H1 (cell line): ENCODE results near the gene CENPW. TPM values are rescaled to one million over a fixed set of nuclear protein-coding genes. Genes with fewer than 3 reads are reported as not detected.

Source experiments
- ATF2 ChIP-seq: IDR thresholded peaks from 2 replicates; pipeline ENCODE4 v1.6.1; 2012; ENCODE audit warnings: low read length, inconsistent platforms
- BCL11A ChIP-seq, 2 experiments: IDR thresholded peaks; one replicate each; pipeline ENCODE4 v1.6.1; 2011; ENCODE audit warnings: low read depth in 2 of 2, low read length in 2 of 2, mild to moderate bottlenecking in 2 of 2
- BRCA1 ChIP-seq: IDR thresholded peaks from 2 replicates; pipeline ENCODE4 v1.6.1; 2012; ENCODE audit warnings: low read depth, low read length, improper control_type of control experiment
- CBX5 ChIP-seq: fragments of 300-800, 300-1000 bp; sonication (generic); IDR thresholded peaks from 2 replicates; pipeline ENCODE4 v1.7.1; 2016; ENCODE audit warnings: antibody characterized with exemption, low read length, low read depth
- CBX8 ChIP-seq: fragments of 300-800, 300-1000 bp; sonication (generic); IDR thresholded peaks from 2 replicates; pipeline ENCODE4 v1.7.1; 2016; ENCODE audit warnings: low read depth, low read length, borderline replicate concordance
- CHD1 ChIP-seq: IDR thresholded peaks from 2 replicates; pipeline ENCODE4 v1.6.1; 2012; ENCODE audit warnings: low read depth, low read length, improper control_type of control experiment
- CHD2 ChIP-seq: IDR thresholded peaks from 2 replicates; pipeline ENCODE4 v1.6.1; 2012; ENCODE audit warnings: low read length, improper control_type of control experiment
- CTBP2 ChIP-seq: IDR thresholded peaks from 2 replicates; pipeline ENCODE4 v1.7.0; 2011; ENCODE audit warnings: borderline replicate concordance, mild to moderate bottlenecking, moderate library complexity, mixed read lengths, low read length; ENCODE audit not compliant: insufficient read depth, insufficient read length
- E2F6 ChIP-seq: IDR thresholded peaks from 2 replicates; pipeline ENCODE4 v1.6.1; 2012; ENCODE audit warnings: inconsistent platforms
- EP300 ChIP-seq, 2 experiments: IDR thresholded peaks; 1 replicate in 1 of 2; 2 replicates in 1 of 2; pipeline ENCODE4 v1.6.1; 2011 to 2012; ENCODE audit warnings: low read depth in 2 of 2, low read length in 2 of 2, mild to moderate bottlenecking in 2 of 2, borderline replicate concordance in 1 of 2, inconsistent platforms in 1 of 2, moderate library complexity in 1 of 2
- FOSL1 ChIP-seq: IDR thresholded peaks from 2 replicates; pipeline ENCODE4 v1.6.1; 2011; ENCODE audit warnings: mild to moderate bottlenecking, low read depth, low read length, moderate library complexity; ENCODE audit not compliant: insufficient read depth
- GTF2F1 ChIP-seq: IDR thresholded peaks from 2 replicates; pipeline ENCODE4 v1.6.1; 2012; ENCODE audit warnings: low read depth, low read length, improper control_type of control experiment, borderline replicate concordance
- JUND ChIP-seq: IDR thresholded peaks from 2 replicates; pipeline ENCODE4 v1.6.1; 2011; ENCODE audit warnings: mild to moderate bottlenecking, improper control_type of control experiment, low read length
- MAFK ChIP-seq: IDR thresholded peaks from 2 replicates; pipeline ENCODE4 v1.6.1; 2012; ENCODE audit warnings: low read depth, mild to moderate bottlenecking, improper control_type of control experiment, low read length
- NRF1 ChIP-seq: IDR thresholded peaks from 2 replicates; pipeline ENCODE4 v1.6.1; 2011; ENCODE audit warnings: mild to moderate bottlenecking, low read depth, low read length, improper control_type of control experiment
- PHF8 ChIP-seq: fragments of 200-600 bp; sonication (generic); conservative IDR thresholded peaks from 2 replicates; pipeline ENCODE4 v1.7.1; 2012; ENCODE audit warnings: low read depth, mild to moderate bottlenecking, inconsistent platforms, low read length, moderate library complexity
- POLR2AphosphoS5 ChIP-seq: IDR thresholded peaks from 2 replicates; pipeline ENCODE4 v1.6.1; 2011; ENCODE audit warnings: low read depth, low read length
- POU5F1 ChIP-seq: IDR thresholded peaks from 2 replicates; pipeline ENCODE4 v1.6.1; 2011; ENCODE audit warnings: low read depth, mild to moderate bottlenecking, low read length, moderate library complexity
- RBBP5 ChIP-seq: IDR thresholded peaks from 2 replicates; pipeline ENCODE4 v1.7.1; 2012; ENCODE audit warnings: low read depth, mild to moderate bottlenecking, inconsistent platforms, low read length, moderate library complexity, borderline replicate concordance
- RFX5 ChIP-seq: IDR thresholded peaks from 2 replicates; pipeline ENCODE4 v1.6.1; 2011; ENCODE audit warnings: low read depth, low read length, improper control_type of control experiment, borderline replicate concordance
- RXRA ChIP-seq: IDR thresholded peaks from 2 replicates; pipeline ENCODE4 v1.6.1; 2011; ENCODE audit warnings: low read depth, mild to moderate bottlenecking, low read length, moderate library complexity; ENCODE audit not compliant: insufficient read depth
- ZNF274 ChIP-seq: IDR thresholded peaks from 2 replicates; pipeline ENCODE4 v1.7.0; 2012; ENCODE audit warnings: low read length, borderline replicate concordance; ENCODE audit errors: extremely low read depth
- polyA plus RNA-seq, 7 experiments: library from polyadenylated mRNA; depleted of rRNA in 3 of 7; stranded (reverse) in 5 of 7; unstranded in 2 of 7; fragments of >200 nt in 5 of 7; fragments of 200-250 nt in 2 of 7; gene quantifications; 1 replicate in 5 of 7; 2 replicates in 1 of 7; 4 replicates in 1 of 7; pipeline versions ENCODE4 v1.2.1 to v1.2.3, GENCODE V29; 2011 to 2013; ENCODE audit warnings: missing spikeins in 2 of 7, mixed read lengths in 2 of 7
- total RNA-seq: library from RNA; stranded (reverse); fragmentation: NEBNext Ultra II Directional; extraction: Animal tissue kit (Norgen Biotek cat#: 25700); gene quantifications from 2 replicates; pipeline ENCODE4 v1.2.1, GENCODE V29; 2021

The CENPW gene
- total and polyA plus RNA-seq, 2 of the 8 experiments (the other 6 are each of a cell fraction or from before 2014, with no cell fraction given): 22.0 to 91.1 TPM

GRCh38 chr6:126339796-126340609 lies at the start of gene CENPW (continued):
- no peak for TF ChIP-seq MAFK
- TF ChIP-seq CTBP2: no peak
- TF ChIP-seq ATF2: peak; percentile 85
- no peak for TF ChIP-seq E2F6
- TF ChIP-seq GTF2F1: no peak
- TF ChIP-seq PHF8: peak; percentile 83
- no peak for TF ChIP-seq ZNF274
- no peak for TF ChIP-seq RXRA
- peak; percentile 98; the same call in 1 of the 2 replicates for TF ChIP-seq RBBP5
- TF ChIP-seq EP300 (IDR thresholded peaks at IDR 0.05; ENCODE audit: borderline replicate concordance in 1 of 2, low read depth in 2 of 2, low read length in 2 of 2): peak in 1 of 2 experiments; percentile 37; a peak in 1 of 3 replicates
- no peak for TF ChIP-seq JUND
- TF ChIP-seq BRCA1: no peak; the same call in 1 of the 2 replicates
- no peak for TF ChIP-seq POU5F1
- peak; percentile 95 for TF ChIP-seq POLR2AphosphoS5
- no peak for TF ChIP-seq RFX5
- no peak for TF ChIP-seq BCL11A (IDR thresholded peaks at IDR 0.05; ENCODE audit: low read depth in 2 of 2, low read length in 2 of 2)
- TF ChIP-seq FOSL1: no peak
- TF ChIP-seq CBX8: no peak
- TF ChIP-seq CHD1: no peak
- no peak for TF ChIP-seq CHD2
- no peak for TF ChIP-seq NRF1
- no peak for TF ChIP-seq CBX5
